Activated CD8-positive, alpha-beta memory T cell treated with anti-CD3 and anti-CD28 coated beads, Interleukin-2, amount 50 U/mL, for 48 hours (primary cell): ENCODE measurements around the gene ARHGAP24.
"Not testable (repeated sequence)": the region's sequence is repeated elsewhere in the genome, so short reads cannot be mapped to it uniquely, and the experiment has no call there.

Experiments used
- DNase-seq: peaks from one replicate; pipeline ENCODE4 v3.0.0-alpha.2; 2020

Gene ARHGAP24

GRCh38 chr4:85486425-85487086 is 11.6 kb downstream of the ARHGAP24 start:
- no peak for DNase-seq

GRCh38 chr4:85488416-85488815 is 13.5 kb downstream of the ARHGAP24 start:
- DNase-seq, result no peak

- no peak for DNase-seq
These were observed 14.5 kb downstream of the ARHGAP24 start for GRCh38 chr4:85489273-85489981.

- no peak for DNase-seq
These were observed 16.6 kb downstream of the ARHGAP24 start for GRCh38 chr4:85491527-85491926.

- no peak for DNase-seq
These were observed 17.4 kb downstream of the ARHGAP24 start for GRCh38 chr4:85492336-85492735.

GRCh38 chr4:85495621-85496020 is 20.7 kb downstream of the ARHGAP24 start:
- no peak for DNase-seq

- no peak for DNase-seq
These were observed 21.3 kb downstream of the ARHGAP24 start for GRCh38 chr4:85496126-85496849.

- no peak for DNase-seq
These were observed 22.0 kb downstream of the ARHGAP24 start for GRCh38 chr4:85496933-85497332.

- no peak for DNase-seq
These were observed 23.3 kb downstream of the ARHGAP24 start for GRCh38 chr4:85498068-85498733.

- DNase-seq, result no peak
These were observed 24.6 kb downstream of the ARHGAP24 start for GRCh38 chr4:85499573-85499972.

- DNase-seq, result no peak
These were observed 25.3 kb downstream of the ARHGAP24 start for GRCh38 chr4:85500110-85500867.

- not testable (repeated sequence) for DNase-seq
These were observed 26.2 kb downstream of the ARHGAP24 start for GRCh38 chr4:85501145-85501544.

GRCh38 chr4:85508654-85509053 is 33.7 kb downstream of the ARHGAP24 start:
- no peak for DNase-seq

- no peak for DNase-seq
These were observed 35.1 kb downstream of the ARHGAP24 start for GRCh38 chr4:85509882-85510631.

GRCh38 chr4:85510632-85510984 is 35.7 kb downstream of the ARHGAP24 start:
- DNase-seq, result no peak

GRCh38 chr4:85512446-85513205 is 37.7 kb downstream of the ARHGAP24 start:
- no peak for DNase-seq

- DNase-seq, result no peak
These were observed 39.2 kb downstream of the ARHGAP24 start for GRCh38 chr4:85514117-85514516.

GRCh38 chr4:85514783-85515182 is 39.8 kb downstream of the ARHGAP24 start:
- no peak for DNase-seq

GRCh38 chr4:85515701-85516100 is 40.8 kb downstream of the ARHGAP24 start:
- no peak for DNase-seq

GRCh38 chr4:85518526-85518925 is 43.6 kb downstream of the ARHGAP24 start:
- DNase-seq, result not testable (repeated sequence)
